Hematopoietic multipotent progenitor cell treated with erythropoietin and hydrocortisone succinate and interleukin-3 and kit ligand, for 8 days (in vitro differentiated cells): Measurements from ENCODE around the gene CUEDC1.

ENCODE experiments used
- DNase-seq: peaks from one replicate; pipeline ENCODE4 v3.0.0-alpha.2; 2015

CUEDC1 gene

DNA sequence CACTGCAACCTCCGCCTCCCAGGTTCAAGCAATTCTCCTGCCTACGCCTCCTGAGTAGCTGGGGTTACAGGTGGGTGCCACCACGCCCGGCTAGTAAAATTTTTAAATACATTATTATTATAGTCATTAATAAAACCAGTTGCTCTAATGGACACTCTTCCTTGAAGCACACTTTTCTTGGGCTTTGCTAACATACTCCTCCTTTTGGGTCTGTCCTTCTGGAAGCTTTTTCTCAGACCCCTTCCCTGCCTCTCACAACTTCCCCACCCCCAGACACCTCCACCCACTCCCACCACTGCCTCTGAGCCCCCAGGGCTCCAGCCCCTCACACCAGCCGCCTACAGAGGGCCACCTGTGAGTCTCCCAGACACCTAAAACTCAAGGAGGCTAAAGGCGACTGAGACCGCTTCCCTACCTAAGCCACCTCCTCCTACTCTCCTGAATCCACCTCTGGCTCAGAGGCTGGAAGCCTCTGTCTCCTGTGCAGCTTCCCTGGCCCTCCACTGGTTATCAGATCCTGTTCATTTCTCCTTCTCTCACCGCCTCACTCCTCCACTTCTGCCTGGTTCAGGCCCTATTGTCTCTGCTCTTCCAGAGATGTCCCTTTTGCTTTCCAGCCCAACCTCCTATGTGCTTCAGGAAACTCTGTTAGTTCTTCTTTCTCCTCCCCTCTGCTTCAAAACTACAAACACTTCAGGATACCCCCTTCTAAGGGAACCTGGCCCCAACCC is 2.1 kb upstream of the CUEDC1 start:
- no peak for DNase-seq

DNA sequence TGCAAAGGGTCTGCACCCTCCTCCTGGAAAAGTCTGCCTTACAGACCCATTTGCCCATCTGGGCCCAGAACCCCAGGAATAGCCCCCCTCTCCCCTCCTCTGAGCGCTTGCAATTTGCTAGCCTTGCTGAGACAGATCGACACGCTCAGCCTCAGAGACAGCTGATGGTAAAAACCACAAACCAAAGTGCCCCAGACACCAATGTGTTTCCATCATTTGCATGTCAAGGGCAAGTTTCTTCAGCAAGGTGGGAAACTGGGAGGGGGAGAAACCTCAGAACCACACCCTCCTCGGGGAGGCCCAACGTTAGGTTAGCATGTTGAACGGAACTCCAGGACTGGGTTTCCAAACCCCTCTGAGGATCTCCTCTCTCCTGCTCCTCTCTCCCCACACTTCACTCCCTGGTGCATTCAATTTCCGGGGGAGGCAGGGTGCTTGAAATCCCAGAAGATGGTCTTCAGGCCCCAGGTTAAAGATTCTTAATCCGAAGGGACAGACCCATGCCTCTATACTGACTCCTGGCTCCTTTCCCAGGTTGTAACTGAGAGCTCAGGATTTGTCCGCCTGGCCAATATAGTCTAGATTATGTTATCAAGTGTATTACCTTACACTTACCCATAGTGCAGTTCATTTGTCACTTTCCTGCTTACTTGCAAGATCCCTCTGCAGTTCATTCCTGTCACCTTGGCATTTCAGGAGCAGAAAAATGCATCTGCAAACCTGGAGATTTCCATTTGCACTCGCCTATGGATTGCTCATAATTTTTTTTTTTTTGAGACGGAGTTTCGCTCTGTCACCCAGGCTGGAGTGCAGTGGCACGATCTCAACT is 1.3 kb upstream of the CUEDC1 start:
- DNase-seq = no peak

DNA sequence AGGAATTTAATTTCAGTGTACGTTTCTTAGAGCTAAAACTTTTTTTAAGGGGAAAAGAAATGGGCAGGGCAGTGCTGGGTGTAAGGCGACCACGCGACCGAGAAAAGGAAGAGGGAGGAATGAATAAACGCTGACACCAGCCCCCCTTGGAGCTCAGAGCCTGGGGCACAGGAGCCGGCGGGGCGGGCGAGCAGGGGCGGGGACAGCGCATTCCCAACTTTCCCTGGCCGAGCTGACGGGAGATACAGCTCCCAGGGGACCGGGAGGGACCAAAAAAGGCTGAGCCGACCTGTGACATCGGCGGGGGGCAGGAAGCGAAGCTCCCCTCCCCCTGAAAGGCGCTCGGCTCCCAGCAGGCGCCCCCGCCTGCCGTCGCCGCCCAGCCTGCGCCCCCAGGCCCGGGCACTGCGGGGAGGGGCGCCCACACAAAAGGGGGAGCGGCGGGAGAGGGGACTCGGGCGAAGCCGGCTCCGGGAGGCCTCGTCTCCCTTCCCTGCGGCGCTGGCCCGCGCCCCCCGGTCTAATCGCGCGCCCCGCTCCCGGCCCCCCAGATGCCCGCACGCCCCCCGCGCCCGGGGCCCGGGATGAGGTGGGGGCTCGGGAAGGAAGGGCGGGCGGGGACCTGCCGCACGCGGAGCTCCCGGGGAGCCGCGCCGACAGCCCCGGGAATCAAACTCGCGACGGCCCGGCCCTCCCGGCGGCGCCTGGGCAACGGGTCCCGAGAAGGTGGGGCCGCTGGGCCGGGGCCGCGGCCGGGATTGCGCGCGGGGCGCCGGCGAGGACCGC is 622 bp downstream of the CUEDC1 start:
- DNase-seq = no peak

DNA sequence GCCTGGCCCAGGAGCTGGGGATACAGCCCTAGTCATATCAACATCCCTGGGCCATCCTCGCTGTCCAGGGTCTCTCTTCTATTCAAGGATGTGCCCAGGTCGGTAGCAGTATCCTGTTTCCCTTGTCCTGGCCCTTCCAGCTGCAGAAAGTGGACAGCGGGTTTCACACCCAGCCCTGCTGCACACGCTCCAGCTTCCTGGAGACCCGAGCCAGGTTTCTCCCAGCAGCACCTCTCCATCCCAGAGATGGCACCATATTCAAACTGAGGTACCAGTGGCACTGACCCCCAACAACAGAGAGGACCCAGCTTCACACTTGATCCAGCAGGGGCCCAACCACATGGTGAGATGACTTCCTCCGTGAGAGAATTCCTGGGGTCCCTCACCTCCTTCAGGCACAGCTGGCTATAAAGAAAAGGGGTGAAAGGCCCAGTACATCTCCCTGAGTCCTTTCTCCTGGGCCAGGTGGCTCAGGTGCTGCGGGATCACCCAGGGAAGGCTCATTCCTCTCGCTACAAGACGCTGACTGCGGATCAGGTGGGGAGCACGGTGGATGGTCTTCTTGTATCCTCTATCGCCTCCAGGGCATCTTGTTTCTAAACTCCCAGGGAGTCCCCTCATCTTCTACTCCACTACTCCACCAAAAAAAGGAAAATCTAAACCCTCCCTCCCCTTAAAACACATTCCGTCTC is 1.4 kb downstream of the CUEDC1 start:
- no peak for DNase-seq

DNA sequence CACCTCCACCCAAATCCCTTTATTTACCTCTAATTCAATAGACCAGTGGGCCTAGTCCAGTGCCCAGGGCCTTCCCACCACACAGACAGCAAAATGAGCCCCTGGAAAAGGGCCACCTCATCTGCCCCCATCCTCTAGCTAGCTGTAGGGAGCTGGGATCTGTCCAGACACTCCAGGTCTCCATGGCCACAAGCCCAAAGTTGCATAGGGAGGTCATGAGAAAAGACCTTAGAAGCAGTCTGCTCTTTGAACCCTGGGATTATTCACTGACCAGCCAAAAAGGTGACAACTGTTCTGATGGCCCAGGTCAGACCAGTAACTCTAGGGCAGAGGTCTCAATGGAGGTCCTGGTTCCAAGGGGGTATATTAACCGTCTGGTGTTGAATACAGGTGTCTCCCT is 2.0 kb downstream of the CUEDC1 start:
- no peak for DNase-seq

DNA sequence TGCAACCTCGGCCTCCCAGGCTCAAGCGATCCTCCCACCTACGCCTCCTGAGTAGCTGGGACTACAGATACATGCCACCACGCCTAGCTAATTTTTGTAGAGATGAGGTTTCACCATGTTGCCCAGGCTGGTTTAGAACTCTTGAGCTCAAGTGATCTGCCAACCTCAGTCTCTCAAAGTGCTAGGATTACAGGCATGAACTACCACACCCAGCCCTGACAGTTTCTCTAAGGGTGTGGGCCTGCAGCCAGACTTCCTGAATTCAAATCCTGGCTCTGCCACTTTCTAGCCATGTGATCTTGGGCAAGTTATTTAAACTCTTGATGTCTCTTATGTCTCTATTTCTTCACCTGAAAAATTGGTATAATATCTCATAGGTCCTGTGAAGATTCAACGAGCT is 5.6 kb downstream of the CUEDC1 start:
- DNase-seq = peak; percentile 52

DNA sequence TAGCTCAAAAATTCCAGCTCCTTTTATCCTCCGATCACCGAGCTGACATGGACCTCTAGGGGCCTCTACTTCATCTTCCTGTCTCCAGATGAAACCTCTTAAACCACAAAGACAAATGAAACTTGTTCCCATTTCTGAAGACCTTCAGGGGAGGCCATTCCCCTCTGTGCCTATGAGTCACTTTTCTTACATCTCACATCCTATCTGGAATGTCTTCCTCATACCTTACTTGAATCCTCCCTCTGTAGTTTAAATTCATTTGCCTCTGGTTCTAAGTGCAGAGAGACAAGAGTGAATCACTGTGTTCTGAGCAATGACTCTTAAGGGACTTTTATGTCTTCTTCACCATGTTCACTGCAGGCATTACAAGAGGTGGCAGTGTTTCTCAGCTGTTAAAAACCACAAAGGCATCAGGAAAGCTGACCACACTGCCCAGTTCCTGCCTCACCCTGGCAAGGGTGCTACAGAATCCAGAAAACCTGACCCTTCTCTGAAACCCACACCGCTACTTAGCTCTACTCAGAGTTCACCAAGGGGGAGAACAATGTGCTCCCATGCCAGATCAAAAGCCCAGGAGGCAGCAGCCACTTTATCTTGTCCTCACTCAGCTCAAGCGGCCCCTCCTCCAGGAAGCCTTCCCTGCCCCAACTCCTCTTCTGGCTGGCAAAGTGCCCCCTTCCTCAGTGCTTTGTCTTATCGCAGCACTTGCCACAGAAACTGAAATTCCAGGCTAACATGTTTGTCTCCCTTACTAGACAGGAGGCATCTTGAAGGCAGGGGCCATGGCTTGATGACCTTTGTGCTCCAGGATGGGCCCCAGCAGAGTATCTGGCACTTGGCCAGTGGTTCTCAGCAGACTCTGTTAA is 6.4 kb downstream of the CUEDC1 start:
- DNase-seq = peak; percentile 78

DNA sequence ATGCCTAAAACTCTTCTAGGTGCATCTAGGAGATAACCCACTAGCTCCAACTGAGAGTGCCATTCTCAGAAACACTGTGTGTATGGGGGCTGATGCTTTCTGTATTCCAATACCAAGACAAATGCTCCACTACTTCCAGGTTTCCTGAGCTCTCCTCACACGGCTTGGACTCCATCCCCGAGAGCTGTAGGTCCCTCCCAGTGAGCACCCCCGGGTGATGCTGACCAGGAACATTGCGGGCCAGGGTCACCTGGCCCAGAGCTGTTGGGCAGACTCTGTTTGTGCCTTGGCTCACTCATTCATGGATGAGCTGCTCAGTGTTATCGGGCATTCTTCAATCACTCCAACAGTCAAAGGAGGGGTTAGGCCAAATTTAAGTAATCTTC is 7.0 kb downstream of the CUEDC1 start:
- no peak for DNase-seq

DNA sequence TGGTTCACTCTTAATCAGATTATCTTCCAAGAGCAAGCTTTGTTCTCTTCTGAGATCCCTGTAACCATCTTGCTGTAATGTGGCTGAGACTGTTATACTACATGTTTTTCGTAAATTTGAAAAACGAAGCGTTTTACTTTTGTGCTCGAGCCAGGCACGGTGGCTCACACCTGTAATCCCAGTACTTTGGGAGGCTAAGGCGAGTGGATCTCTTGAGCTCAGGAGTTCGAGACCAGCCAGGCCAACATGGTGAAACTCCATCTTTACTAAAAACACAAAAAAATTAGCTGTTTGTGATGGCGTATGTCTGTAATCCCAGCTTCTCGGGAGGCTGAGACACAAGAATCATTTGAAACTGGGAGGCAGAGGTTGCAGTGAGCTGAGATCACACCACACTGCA is 7.8 kb downstream of the CUEDC1 start:
- DNase-seq = no peak

DNA sequence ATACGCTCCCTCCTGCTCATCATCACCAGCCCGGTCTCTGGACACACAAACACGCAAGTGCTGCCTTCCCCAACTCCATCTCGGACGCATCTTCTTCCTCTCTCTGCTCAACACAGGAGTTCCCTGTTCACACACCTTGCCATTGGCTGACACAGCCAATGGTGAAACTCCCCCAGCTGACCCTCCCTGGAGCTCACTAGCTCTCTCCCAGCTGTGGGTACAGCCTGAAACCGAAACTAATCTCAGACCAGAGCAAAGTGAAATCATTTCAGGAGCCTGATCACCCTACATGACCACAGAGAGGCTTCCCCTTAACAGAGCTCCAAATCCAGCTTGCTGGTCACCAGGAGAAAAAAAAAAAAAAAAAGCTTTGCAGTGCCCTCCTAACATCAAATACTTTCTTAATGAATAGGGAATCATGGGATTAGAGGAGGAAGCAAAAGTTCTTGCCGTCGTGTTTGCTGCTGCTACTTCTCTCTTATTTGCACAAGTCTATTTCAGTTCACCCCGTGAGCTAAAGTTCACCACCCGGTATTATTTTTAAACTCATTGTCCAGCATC is 8.3 kb downstream of the CUEDC1 start:
- DNase-seq = peak; percentile 39

DNA sequence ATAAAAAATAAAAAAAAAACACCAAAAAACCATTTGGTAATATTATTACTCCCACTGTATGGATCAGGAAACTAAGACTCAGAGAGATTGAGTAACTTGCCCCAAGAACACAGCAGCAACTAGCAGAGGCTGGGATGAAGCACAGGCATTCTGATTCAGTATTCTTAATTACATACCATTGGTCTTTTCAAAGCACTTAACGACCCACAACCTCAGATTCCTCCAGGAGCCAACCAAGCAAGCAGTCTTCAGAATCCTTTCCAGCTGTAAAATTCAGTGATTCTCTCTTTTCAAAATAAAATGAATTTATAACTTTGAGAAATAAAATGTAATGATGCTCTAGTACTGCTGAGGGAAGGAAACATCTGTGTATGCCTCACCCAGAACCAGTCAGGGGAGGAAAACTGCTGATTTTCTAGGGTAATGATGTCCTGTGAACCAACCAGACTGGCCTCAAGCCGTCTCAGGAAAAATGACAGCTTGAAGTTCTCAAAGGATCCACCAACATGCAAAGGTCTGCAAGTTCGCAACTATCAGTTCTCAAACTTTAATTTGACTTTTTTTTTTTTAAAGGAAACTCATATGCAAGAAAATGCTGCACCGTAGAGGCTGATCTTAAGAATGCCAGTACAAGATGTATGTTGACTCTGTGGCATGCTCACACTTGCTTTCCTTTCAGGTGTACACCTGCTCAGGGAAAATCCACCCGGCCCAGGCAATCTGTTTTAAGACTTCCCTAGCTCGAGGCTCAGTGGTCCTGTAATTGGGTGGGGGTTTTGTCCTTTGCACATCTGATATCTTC is 9.0 kb downstream of the CUEDC1 start:
- no peak for DNase-seq

DNA sequence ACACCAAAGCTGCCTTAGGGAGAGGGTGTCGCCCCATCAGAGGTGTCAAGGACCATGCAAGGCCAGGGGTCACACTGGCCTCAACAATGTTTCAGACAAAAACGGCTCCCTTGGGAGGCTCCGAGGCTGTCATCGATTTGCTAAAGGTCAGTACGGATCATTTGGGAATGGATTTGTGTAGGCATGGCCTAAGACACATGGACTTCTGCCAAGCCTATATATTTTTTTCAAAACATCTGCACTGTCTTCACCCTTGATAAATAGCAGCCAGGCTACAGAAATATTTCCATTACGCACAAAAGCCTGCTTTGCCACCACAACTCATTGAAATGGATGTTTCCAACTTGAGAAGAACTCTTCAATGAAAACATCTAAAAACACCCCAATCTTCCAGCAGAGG is 10.3 kb downstream of the CUEDC1 start:
- no peak for DNase-seq

DNA sequence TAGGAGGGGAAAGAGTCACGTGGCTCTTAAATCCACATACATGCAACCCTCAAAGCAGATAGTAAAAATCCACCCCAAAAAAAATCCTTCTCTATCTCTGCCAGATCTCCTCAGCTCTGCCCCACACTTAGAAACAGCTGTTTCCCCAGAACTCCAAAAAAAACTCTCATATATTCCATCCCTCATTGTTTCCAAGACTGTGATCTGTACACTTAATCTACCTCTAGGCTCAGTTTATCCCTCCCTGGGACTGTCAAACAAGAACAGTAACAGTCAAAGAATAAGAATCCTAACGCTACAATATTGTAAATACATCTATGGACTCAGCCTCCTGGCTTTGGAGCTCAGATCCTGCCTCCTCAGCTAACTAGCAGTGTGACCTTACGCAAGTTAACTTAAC is 11.6 kb downstream of the CUEDC1 start:
- DNase-seq = no peak

DNA sequence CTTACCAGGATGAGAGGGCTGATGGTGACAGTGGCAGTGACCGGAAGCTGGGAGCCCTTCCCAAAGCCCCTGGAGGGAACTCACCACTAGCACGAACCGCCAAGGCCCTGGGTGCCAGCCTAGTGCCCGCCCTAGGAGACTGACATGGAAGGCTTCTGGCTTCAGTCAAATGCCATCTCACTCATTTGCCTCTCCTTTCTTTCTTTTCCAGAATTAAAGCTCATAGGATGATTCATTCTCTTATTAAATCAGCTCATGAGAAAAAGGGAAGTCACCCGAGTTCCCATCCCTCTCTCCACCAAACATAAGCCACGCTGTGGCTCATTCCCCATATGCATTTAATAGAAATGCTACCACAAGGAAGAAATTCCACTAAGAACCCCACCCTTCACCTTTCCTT is 12.1 kb downstream of the CUEDC1 start:
- no peak for DNase-seq

DNA sequence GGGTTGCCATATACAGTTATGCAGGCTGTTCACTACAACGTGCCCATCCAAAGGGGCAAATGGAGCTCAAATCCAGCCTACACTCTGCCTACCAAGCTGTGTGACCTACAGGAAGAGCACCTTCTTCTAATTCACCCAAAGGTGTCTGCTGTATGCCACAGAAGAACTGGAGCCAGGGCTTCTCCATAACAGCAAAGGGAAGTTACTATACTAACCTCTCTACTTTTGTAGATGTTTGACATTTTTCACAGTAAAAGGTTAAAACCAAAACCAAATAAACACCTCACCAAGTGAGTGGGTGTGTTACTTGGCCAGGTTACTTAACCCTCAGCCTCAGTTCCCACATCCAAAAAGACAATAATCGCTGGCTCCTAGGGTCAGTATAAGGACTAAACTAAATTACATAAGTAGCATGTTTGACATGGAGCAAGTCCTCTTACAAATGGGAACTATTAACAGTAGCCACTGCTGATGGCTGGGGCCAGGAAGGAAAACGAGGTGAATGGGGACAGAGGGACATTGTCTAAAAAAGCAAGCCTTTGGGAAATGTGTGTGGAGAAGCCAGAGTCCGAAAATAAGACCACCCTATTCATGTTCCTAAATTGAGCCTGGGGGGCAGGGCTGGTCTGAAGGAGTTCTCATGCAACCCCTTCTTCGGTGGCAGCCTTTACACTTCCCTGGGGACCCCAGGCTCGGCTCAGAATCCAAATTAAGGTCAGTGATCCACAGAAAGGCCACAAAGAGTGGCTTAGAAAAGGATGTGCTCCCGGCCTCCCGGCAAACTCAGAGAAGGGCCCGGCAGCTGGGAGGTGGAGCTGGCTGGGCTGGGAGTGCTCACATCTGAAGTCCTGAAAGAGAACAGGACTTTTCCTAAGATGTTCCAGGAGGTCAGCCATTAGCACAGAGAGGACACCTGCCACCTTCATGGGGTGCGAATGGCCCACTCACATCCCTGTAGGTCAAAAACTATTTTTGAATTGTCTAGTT is 13.5 kb downstream of the CUEDC1 start:
- no peak for DNase-seq

DNA sequence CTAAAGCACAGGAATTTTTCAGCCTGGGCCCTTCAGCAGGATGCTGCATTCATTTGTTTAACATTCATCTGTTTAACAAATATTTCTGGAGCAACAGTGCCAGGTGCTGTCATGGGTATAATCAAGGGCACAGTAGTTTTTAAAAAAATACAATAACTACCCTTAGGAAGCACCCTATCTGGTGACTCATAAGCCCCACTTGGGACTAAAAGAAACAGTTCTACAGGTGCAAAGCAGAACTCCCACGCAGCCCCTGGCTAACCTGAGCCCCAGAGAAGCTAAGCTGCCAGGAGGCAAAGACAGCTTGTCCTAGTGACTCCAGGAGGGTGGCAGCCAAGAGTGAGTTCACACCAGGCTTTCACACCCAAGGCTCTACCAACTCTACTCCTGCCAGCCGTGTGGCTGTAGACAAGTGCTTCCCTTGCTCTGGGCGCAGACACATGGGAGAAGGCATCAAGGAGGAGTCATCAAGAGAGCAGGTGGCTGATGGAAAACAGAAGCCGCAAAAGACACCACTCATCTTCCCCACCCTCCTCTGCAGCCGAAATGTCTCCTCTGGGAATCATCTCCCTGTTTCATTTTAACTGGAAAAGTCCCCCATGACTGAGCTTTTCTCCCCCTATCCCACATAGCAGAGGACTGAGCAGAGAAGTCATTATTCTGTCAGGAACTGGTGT is 14.4 kb downstream of the CUEDC1 start:
- DNase-seq = no peak

DNA sequence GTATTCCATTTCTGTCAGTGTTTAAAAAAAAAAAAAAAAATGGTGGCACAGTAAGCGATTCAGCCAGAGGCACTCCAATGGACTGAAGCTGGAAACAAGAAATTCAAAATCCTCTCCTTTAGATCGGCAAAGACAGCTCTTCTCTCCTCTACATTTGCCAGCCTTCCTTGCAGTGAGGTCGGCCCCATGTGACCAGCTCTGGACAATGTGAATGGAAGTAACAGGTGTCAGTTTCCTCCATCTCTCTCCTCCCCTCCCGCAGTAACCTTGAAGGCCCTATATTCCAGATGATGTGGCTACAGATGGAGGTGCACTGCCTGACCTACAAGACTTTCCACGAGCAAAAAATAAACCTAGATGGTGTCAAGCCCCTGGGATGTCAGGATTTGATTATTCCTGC is 15.0 kb downstream of the CUEDC1 start:
- DNase-seq = no peak

DNA sequence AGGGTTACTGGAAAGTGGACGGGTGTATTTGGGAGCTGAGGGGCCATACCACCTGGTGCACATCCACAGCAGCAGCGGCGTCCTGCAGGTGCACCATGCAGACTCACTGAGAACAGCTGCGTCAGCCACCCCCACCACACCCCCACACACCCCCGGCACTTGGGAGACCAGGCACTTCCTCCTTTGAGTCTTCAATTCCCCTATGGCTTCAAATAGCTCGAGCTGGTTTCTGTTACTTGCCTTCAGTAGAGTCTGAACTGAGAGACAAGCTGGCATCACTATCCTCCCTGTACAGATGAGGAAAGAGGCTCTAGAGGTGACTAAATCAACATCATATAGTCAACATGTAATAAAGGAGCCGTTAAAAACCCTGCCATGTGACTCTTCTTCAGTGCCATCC is 15.4 kb downstream of the CUEDC1 start:
- no peak for DNase-seq

DNA sequence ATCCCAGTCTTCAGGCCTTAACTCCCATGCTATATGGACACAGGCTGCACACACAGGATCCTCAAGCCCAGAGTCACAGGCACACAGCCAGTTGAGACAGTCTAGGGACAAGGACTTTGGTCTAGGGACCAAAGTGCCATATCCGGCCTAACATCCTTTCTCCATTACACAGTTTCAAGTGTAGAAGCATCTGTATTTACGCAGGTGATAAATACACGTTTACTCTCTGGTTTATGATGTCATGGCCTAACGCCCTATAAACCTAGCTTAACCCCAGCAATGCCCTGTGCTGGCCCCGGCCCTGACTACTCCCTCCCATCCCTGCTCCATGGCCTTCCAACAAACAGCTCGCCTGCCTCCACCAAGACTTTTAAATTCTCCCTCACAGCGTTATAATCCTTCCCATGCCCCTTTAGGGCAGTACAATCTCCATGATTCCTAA is 17.1 kb downstream of the CUEDC1 start:
- no peak for DNase-seq
